Keratinocyte (primary cell): ENCODE data around the gene GYS1. TPM values are rescaled to one million over a fixed set of nuclear protein-coding genes. Genes with fewer than 3 reads are reported as not detected.
A peak's percentile ranks its signal among the peaks of the same experiment; 100 is the strongest.

Experiments used
- DNase-seq: peaks from one replicate; pipeline ENCODE4 v3.0.0-alpha.2; 2011; ENCODE audit warnings: low read depth, missing footprints, low spot score
- FAIRE-seq: peaks from 2 replicates; lab custom pipeline; 2011; peaks lifted over from hg19 to GRCh38; lab: Jason Lieb, UNC
- H2AFZ ChIP-seq: 2 replicates; pipeline ENCODE4 v1.6.0; 2012; ENCODE audit warnings: low read length, control low read depth, inconsistent platforms; ENCODE audit not compliant: control insufficient read depth
- H3K27ac ChIP-seq: 2 replicates; pipeline ENCODE4 v1.5.1; 2011; ENCODE audit warnings: low read length; ENCODE audit not compliant: control insufficient read depth, insufficient read depth
- H3K27me3 ChIP-seq: 3 replicates; pipeline ENCODE4 v1.6.0; 2011; ENCODE audit warnings: low read length; ENCODE audit not compliant: control insufficient read depth, insufficient read depth; ENCODE audit errors: extremely low read depth
- H3K36me3 ChIP-seq, 2 experiments: 2 replicates in 1 of 2; 3 replicates in 1 of 2; pipeline ENCODE4 v1.5.1; 2011; ENCODE audit warnings: low read length in 2 of 2, mild to moderate bottlenecking in 1 of 2; ENCODE audit not compliant: control insufficient read depth in 2 of 2, insufficient read depth in 2 of 2; ENCODE audit errors: extremely low read depth in 1 of 2
- H3K4me1 ChIP-seq: 3 replicates; pipeline ENCODE4 v1.5.1; 2011; ENCODE audit warnings: low read length; ENCODE audit not compliant: control insufficient read depth, insufficient read depth; ENCODE audit errors: extremely low read depth
- H3K4me2 ChIP-seq: 3 replicates; pipeline ENCODE4 v1.6.0; 2011; ENCODE audit warnings: low read depth, low read length; ENCODE audit not compliant: control insufficient read depth, insufficient read depth; ENCODE audit errors: extremely low read depth
- H3K4me3 ChIP-seq, 3 experiments: fragments of 200-600 bp in 1 of 3; sonication (generic) in 1 of 3; 2 replicates in 2 of 3; 3 replicates in 1 of 3; pipeline ENCODE4 v1.5.1; 2011 to 2016; ENCODE audit warnings: low read length in 3 of 3, mild to moderate bottlenecking in 3 of 3, control low read depth in 2 of 3, inconsistent platforms in 1 of 3, low read depth in 1 of 3, mixed read lengths in 1 of 3, mixed run types in 1 of 3, moderate library complexity in 1 of 3; ENCODE audit not compliant: control insufficient read depth in 2 of 3, insufficient read depth in 2 of 3; ENCODE audit errors: extremely low read depth in 1 of 3
- H3K79me2 ChIP-seq: 2 replicates; pipeline ENCODE4 v1.6.0; 2012; ENCODE audit warnings: low read length; ENCODE audit not compliant: control insufficient read depth, insufficient read depth
- H3K9ac ChIP-seq: 3 replicates; pipeline ENCODE4 v1.6.0; 2011; ENCODE audit warnings: low read length; ENCODE audit not compliant: control insufficient read depth, insufficient read depth; ENCODE audit errors: extremely low read depth
- H3K9me1 ChIP-seq: 3 replicates; pipeline ENCODE4 v1.6.0; 2011; ENCODE audit warnings: low read length; ENCODE audit not compliant: control insufficient read depth, insufficient read depth; ENCODE audit errors: extremely low read depth
- H3K9me3 ChIP-seq: 2 replicates; pipeline ENCODE4 v1.5.1; 2012; ENCODE audit warnings: low read depth, low read length; ENCODE audit not compliant: control insufficient read depth
- H4K20me1 ChIP-seq: 3 replicates; pipeline ENCODE4 v1.6.0; 2011; ENCODE audit warnings: low read length; ENCODE audit not compliant: control insufficient read depth, insufficient read depth; ENCODE audit errors: extremely low read depth
- CTCF ChIP-seq, 3 experiments: IDR thresholded peaks in 1 of 3; conservative IDR thresholded peaks in 1 of 3; optimal IDR thresholded peaks in 1 of 3; 2 replicates in 2 of 3; 3 replicates in 1 of 3; pipeline versions ENCODE3 to v1.5.1; 2011; ENCODE audit warnings: low read length in 3 of 3, mild to moderate bottlenecking in 3 of 3, moderate library complexity in 2 of 3, control low read depth in 1 of 3, inconsistent platforms in 1 of 3; ENCODE audit not compliant: insufficient read depth in 2 of 3; ENCODE audit errors: extremely low read depth in 1 of 3
- EZH2 ChIP-seq: IDR thresholded peaks from one replicate; pipeline ENCODE4 v1.6.1; 2012; ENCODE audit warnings: inconsistent platforms, mild to moderate bottlenecking, low read length, moderate library complexity
- dilution Hi-C: fragments of 300-500 bp; cut with MboI; formaldehyde crosslinking; loops from one replicate; pipeline ENCODE4 v1.7.0; 2020; ENCODE audit warnings: low sequenced_read_pairs; ENCODE audit not compliant: extremely low pct_ligation_motif_present
- polyA plus RNA-seq, 5 experiments: library from polyadenylated mRNA; depleted of rRNA in 3 of 5; stranded (reverse) in 3 of 5; stranded (forward) in 1 of 5; unstranded in 1 of 5; fragments of >200 nt; gene quantifications; 1 replicate in 1 of 5; 2 replicates in 3 of 5; 3 replicates in 1 of 5; pipeline versions ENCODE4 v1.2.1 to v1.2.3, GENCODE V29; 2011 to 2012; ENCODE audit warnings: missing spikeins in 2 of 5, low read depth in 1 of 5, low replicate concordance in 1 of 5

The GYS1 gene
- polyA plus RNA-seq, 1 donor (not counting 4 experiments of a cell fraction or from before 2014, with no cell fraction given) = 46.5 TPM

- Histone ChIP-seq H3K36me3 (peaks cover 0 to 10% of the 10 kb centered on the region in 2 experiments), H3K4me3 (peak overlapping the region; percentile 14 to 56 (median 35)), H3K27ac (no peak overlapping the region), H3K9ac (peak overlapping the region; percentile 22), H3K4me1 (peaks cover 18% of the 10 kb centered on the region), H3K27me3 (peaks cover 11% of the 10 kb centered on the region), H4K20me1 (no peaks in the 10 kb centered on the region), H3K9me1 (no peaks in the 10 kb centered on the region), H2AFZ (no peak overlapping the region), H3K4me2 (peak overlapping the region; percentile 81), H3K79me2 (no peaks in the 10 kb centered on the region), H3K9me3 (no peaks in the 10 kb centered on the region)
- no peak for FAIRE-seq
- TF ChIP-seq CTCF (optimal IDR thresholded peaks at IDR 0.05 in 1 of 3, IDR thresholded peaks at IDR 0.05 in 1 of 3, conservative IDR thresholded peaks at IDR 0.05 in 1 of 3; ENCODE audit: extremely low read depth in 1 of 3, insufficient read depth in 2 of 3, low read length in 3 of 3) (peak; percentile 29 to 49 (median 39)), EZH2 (no peak)
- no peak for DNase-seq
- dilution Hi-C loops = no loop called here
Measured at GRCh38 chr19:49017666-49018351, 24.7 kb upstream of the GYS1 start.

GRCh38 chr19:49017041-49017665 lies 24.0 kb upstream of the GYS1 start, which contains the start of gene LHB:
LHB (minus strand) TSS chr19:49017091; CDS start chr19:49017081, 10 bp downstream.
- no peak for FAIRE-seq
- Histone ChIP-seq H3K4me1 (peaks cover 18% of the 10 kb centered on the region), H3K4me2 (peak within 1 kb of the TSS; percentile 81), H3K9ac (no peak within 1 kb of the TSS), H3K9me1 (no peaks in the 10 kb centered on the region), H2AFZ (no peak within 1 kb of the TSS), H3K36me3 (peaks cover 0 to 14% of the 10 kb centered on the region in 2 experiments), H3K4me3 (peak within 1 kb of the TSS; percentile 14 to 56 (median 35)), H3K27ac (no peak within 1 kb of the TSS), H4K20me1 (no peaks in the 10 kb centered on the region), H3K9me3 (no peaks in the 10 kb centered on the region), H3K27me3 (peaks cover 11% of the 10 kb centered on the region), H3K79me2 (no peaks in the 10 kb centered on the region)
- DNase-seq = no peak
- dilution Hi-C loops = no loop called here
- TF ChIP-seq CTCF (optimal IDR thresholded peaks at IDR 0.05 in 1 of 3, IDR thresholded peaks at IDR 0.05 in 1 of 3, conservative IDR thresholded peaks at IDR 0.05 in 1 of 3; ENCODE audit: extremely low read depth in 1 of 3, insufficient read depth in 2 of 3, low read length in 3 of 3) (no peak), EZH2 (no peak)
